Breast epithelium (tissue), 3 donors: ENCODE data around the gene GANAB.

Experiments used
- CTCF ChIP-seq, 3 donors: fragments of 450-650 bp; IDR thresholded peaks; one replicate each; pipeline ENCODE4 v1.5.1; 2016 to 2017; ENCODE audit warnings: antibody characterized with exemption in 3 of 3, mild to moderate bottlenecking in 3 of 3, moderate library complexity in 3 of 3
- POLR2A ChIP-seq: fragments of 450-650 bp; IDR thresholded peaks from one replicate; pipeline ENCODE4 v1.6.1; 2016; ENCODE audit warnings: antibody characterized with exemption, mild to moderate bottlenecking, moderate library complexity
- POLR2AphosphoS5 ChIP-seq, 3 donors: sonication (generic); formaldehyde crosslinking; IDR thresholded peaks; one replicate each; pipeline ENCODE4 v1.6.1; 2017; ENCODE audit warnings: antibody characterized with exemption in 3 of 3

GRCh38 chr11:62673196-62673525 lies 26.7 kb upstream of the GANAB start:
- no peak for TF ChIP-seq CTCF (IDR thresholded peaks at IDR 0.05)
- no peak for TF ChIP-seq POLR2A
- TF ChIP-seq POLR2AphosphoS5 (IDR thresholded peaks at IDR 0.05) = no peak
